Inflammatory macrophage (primary cell): Measurements from ENCODE around the gene SORCS1.

Experiments
- DNase-seq, 2 donors: peaks; one replicate each; pipeline ENCODE4 v3.0.0-alpha.2; 2020 to 2022

Gene SORCS1

GRCh38 chr10:106982268-106982667 lies 182.2 kb downstream of the SORCS1 start:
- DNase-seq = peak in 1 of 2 donors; percentile 40

- DNase-seq = peak in 1 of 2 donors; percentile 30
Observed at GRCh38 chr10:106981452-106982075, 182.9 kb downstream of the SORCS1 start.

- peak; percentile 18 to 35 for DNase-seq
Observed at GRCh38 chr10:106980495-106981451, 183.7 kb downstream of the SORCS1 start.

- DNase-seq = no peak
Observed at GRCh38 chr10:106978756-106979155, 185.8 kb downstream of the SORCS1 start.

- no peak for DNase-seq
Observed at GRCh38 chr10:106973716-106974115, 190.8 kb downstream of the SORCS1 start.

- no peak for DNase-seq
Observed at GRCh38 chr10:106973288-106973687, 191.2 kb downstream of the SORCS1 start.

- DNase-seq = no peak
Observed at GRCh38 chr10:106972381-106972780, 192.1 kb downstream of the SORCS1 start.

- no peak for DNase-seq
Observed at GRCh38 chr10:106971411-106971831, 193.1 kb downstream of the SORCS1 start.

- no peak for DNase-seq
Observed at GRCh38 chr10:106967452-106967851, 197.1 kb downstream of the SORCS1 start.

- DNase-seq = no peak
Observed at GRCh38 chr10:106960812-106961211, 203.7 kb downstream of the SORCS1 start.

- DNase-seq = no peak
Observed at GRCh38 chr10:106959521-106959920, 205.0 kb downstream of the SORCS1 start.

GRCh38 chr10:106958589-106959361 lies 205.7 kb downstream of the SORCS1 start:
- peak; percentile 77 to 83 for DNase-seq

GRCh38 chr10:106957823-106958588 lies 206.5 kb downstream of the SORCS1 start:
- peak; percentile 50 to 60 for DNase-seq

GRCh38 chr10:106956216-106956915 lies 208.1 kb downstream of the SORCS1 start:
- DNase-seq = no peak

- no peak for DNase-seq
Observed at GRCh38 chr10:106955133-106955532, 209.4 kb downstream of the SORCS1 start.

GRCh38 chr10:106952033-106952432 lies 212.5 kb downstream of the SORCS1 start:
- DNase-seq = no peak

GRCh38 chr10:106949680-106950478 lies 214.6 kb downstream of the SORCS1 start:
- no peak for DNase-seq

- no peak for DNase-seq
Observed at GRCh38 chr10:106947643-106948042, 216.9 kb downstream of the SORCS1 start.

- peak; percentile 23 to 47 for DNase-seq
Observed at GRCh38 chr10:106942035-106942662, 222.4 kb downstream of the SORCS1 start.
